K562 (cell line): ENCODE measurements around the gene RAB40AL. TPM values are rescaled to one million over a fixed set of nuclear protein-coding genes. Genes with fewer than 3 reads are reported as not detected.

Source experiments
- ATAC-seq: fragments of 200-7000 bp; cut with Tn5 transposase; 3 replicates; pipeline ENCODE4 v1.9.1; 2020; ENCODE audit warnings: moderate library complexity
- BruUV-seq: library from RNA; stranded (reverse); fragments of 400-500 nt; replicated peaks from 2 replicates; lab custom pipeline; 2021; lab: Mats Ljungman, UMichigan
- CTCF ChIA-PET: fragments of 300-600 bp; formaldehyde crosslinking; extraction: SDS; loops from one replicate; lab custom pipeline; 2021; ENCODE audit warnings: low intra/inter-chr PET ratio; lab: Yijun Ruan, JAX
- POLR2A ChIA-PET: fragments of 300-600, 350-650 bp; sonication (Branson Sonifier 250); formaldehyde crosslinking; extraction: SDS; loops from one replicate; lab custom pipeline; 2021; ENCODE audit warnings: antibody characterized with exemption, inconsistent platforms; lab: Yijun Ruan, JAX
- DNase-seq, 4 experiments: peaks; one replicate each; pipeline versions ENCODE4 v3.0.0 to v3.0.0-alpha.2; 2011 to 2018; ENCODE audit warnings: low spot score in 3 of 4, mixed read lengths in 3 of 4; ENCODE audit errors: extremely low read depth in 1 of 4
- FAIRE-seq: peaks from 2 replicates; lab custom pipeline; 2011; peaks lifted over from hg19 to GRCh38; lab: Jason Lieb, UNC
- H2AFZ ChIP-seq: 2 replicates; pipeline ENCODE4 v1.6.0; 2011; ENCODE audit warnings: low read depth, low read length, control low read depth, inconsistent platforms
- H3K27ac ChIP-seq: fragments of 200-600 bp; 3 replicates; pipeline ENCODE4 v1.8.0; 2011; ENCODE audit warnings: low read depth, mild to moderate bottlenecking, control low read depth, inconsistent platforms, low read length, moderate library complexity, mixed read lengths; ENCODE audit errors: extremely low read depth
- H3K27me3 ChIP-seq, 2 experiments: fragments of 300-600 bp in 1 of 2; 2 replicates in 1 of 2; 3 replicates in 1 of 2; pipeline versions ENCODE4 v1.6.0 to v1.8.0; 2011; ENCODE audit warnings: inconsistent platforms in 2 of 2, low read length in 2 of 2, mild to moderate bottlenecking in 1 of 2, mixed read lengths in 1 of 2, moderate library complexity in 1 of 2; ENCODE audit not compliant: control insufficient read depth in 2 of 2, insufficient read depth in 2 of 2
- H3K36me3 ChIP-seq: fragments of 300-600 bp; 3 replicates; pipeline ENCODE4 v1.8.0; 2011; ENCODE audit warnings: mild to moderate bottlenecking, low read length, inconsistent platforms; ENCODE audit not compliant: control insufficient read depth, insufficient read depth
- H3K4me1 ChIP-seq, 2 experiments: fragments of 200-600 bp in 1 of 2; replicated peaks in 1 of 2; 2 replicates in 1 of 2; 3 replicates in 1 of 2; pipeline versions ENCODE4 v1.5.1 to v1.8.0; 2011; ENCODE audit warnings: inconsistent platforms in 2 of 2, low read length in 2 of 2, mild to moderate bottlenecking in 1 of 2, mixed read lengths in 1 of 2, moderate library complexity in 1 of 2; ENCODE audit not compliant: control insufficient read depth in 2 of 2, insufficient read depth in 2 of 2
- H3K4me2 ChIP-seq: 2 replicates; pipeline ENCODE4 v1.6.1; 2011; ENCODE audit warnings: low read length, control low read depth, inconsistent platforms, mixed read lengths; ENCODE audit not compliant: insufficient read depth
- H3K4me3 ChIP-seq: fragments of 200-600 bp; sonication (generic), shearing (Covaris generic); 2 replicates; pipeline ENCODE4 v1.5.1; 2016; ENCODE audit warnings: control low read depth, inconsistent platforms
- H3K79me2 ChIP-seq: fragments of 200-600 bp; 3 replicates; pipeline ENCODE4 v1.8.0; 2011; ENCODE audit warnings: low read length, inconsistent platforms; ENCODE audit not compliant: control insufficient read depth, insufficient read depth
- H3K9ac ChIP-seq, 2 experiments: 2 replicates each; pipeline versions ENCODE4 v1.6.0 to v1.6.1; 2011; ENCODE audit warnings: low read depth in 2 of 2, low read length in 2 of 2, control low read depth in 1 of 2, inconsistent platforms in 1 of 2, mild to moderate bottlenecking in 1 of 2, mixed read lengths in 1 of 2; ENCODE audit not compliant: insufficient read depth in 1 of 2
- H3K9me1 ChIP-seq: one replicate; pipeline ENCODE4 v1.6.0; 2011; ENCODE audit warnings: inconsistent platforms, mild to moderate bottlenecking, low read length, moderate library complexity; ENCODE audit not compliant: control insufficient read depth, insufficient read depth
- H3K9me3 ChIP-seq: replicated peaks from 2 replicates; pipeline ENCODE4 v1.5.1; 2011; ENCODE audit warnings: low read depth, low read length, inconsistent platforms; ENCODE audit not compliant: control insufficient read depth, insufficient read depth
- H4K20me1 ChIP-seq: replicated peaks from 2 replicates; pipeline ENCODE4 v1.6.1; 2011; ENCODE audit warnings: low read length, inconsistent platforms, mixed read lengths; ENCODE audit not compliant: control insufficient read depth, insufficient read depth
- ARNT ChIP-seq, 2 experiments: fragments of 450-650 bp; IDR thresholded peaks; 2 replicates each; pipeline ENCODE4 v1.6.1; 2016; ENCODE audit warnings: mild to moderate bottlenecking in 1 of 2
- ATF7 ChIP-seq: fragments of 450-650 bp; IDR thresholded peaks from 2 replicates; pipeline ENCODE4 v1.7.1; 2014; ENCODE audit warnings: mild to moderate bottlenecking, moderate library complexity
- BRD9 ChIP-seq: fragments of 450-650 bp; IDR thresholded peaks from 2 replicates; pipeline ENCODE4 v1.6.1; 2018; ENCODE audit warnings: low read depth; ENCODE audit not compliant: partially characterized antibody
- ETV5 ChIP-seq: sonication (generic); formaldehyde crosslinking; IDR thresholded peaks from 2 replicates; pipeline ENCODE4 v1.4.0; 2020; ENCODE audit warnings: low read depth, mild to moderate bottlenecking, missing genetic modification reagents
- KAT8 ChIP-seq: fragments of 450-650 bp; IDR thresholded peaks from 2 replicates; pipeline ENCODE4 v1.6.1; 2016; ENCODE audit warnings: low read depth, mild to moderate bottlenecking
- MTA3 ChIP-seq: fragments of 450-650 bp; formaldehyde crosslinking; IDR thresholded peaks from 2 replicates; pipeline ENCODE4 v1.6.1; 2017; ENCODE audit warnings: mild to moderate bottlenecking, borderline replicate concordance
- NR1H2 ChIP-seq: sonication (generic); formaldehyde crosslinking; IDR thresholded peaks from 2 replicates; pipeline ENCODE4 v1.4.0; 2020; ENCODE audit warnings: mild to moderate bottlenecking, missing genetic modification reagents
- NR4A1 ChIP-seq, 2 experiments: fragments of 250-450 bp in 1 of 2; fragments of 450-650 bp in 1 of 2; sonication (Bioruptor Pico) in 1 of 2; IDR thresholded peaks; 2 replicates each; pipeline versions ENCODE4 v1.4.0 to v1.6.1; 2016 to 2020; ENCODE audit warnings: mild to moderate bottlenecking in 2 of 2, missing compliant biosample characterization in 1 of 2, missing genetic modification characterization in 1 of 2, moderate library complexity in 1 of 2
- PHB2 ChIP-seq: fragments of 450-650 bp; IDR thresholded peaks from 2 replicates; pipeline ENCODE4 v1.6.1; 2017; ENCODE audit warnings: low read depth
- RAD51 ChIP-seq: fragments of 450-650 bp; IDR thresholded peaks from 2 replicates; pipeline ENCODE4 v1.7.1; 2016; ENCODE audit warnings: low read depth, mild to moderate bottlenecking, borderline replicate concordance
- RBM15 ChIP-seq: fragments of 200-400 bp; formaldehyde crosslinking; IDR thresholded peaks from 2 replicates; pipeline ENCODE4 v1.6.1; 2018; ENCODE audit warnings: mild to moderate bottlenecking, low read length, moderate library complexity; ENCODE audit not compliant: insufficient read depth
- SAFB2 ChIP-seq: fragments of 200-400 bp; formaldehyde crosslinking; IDR thresholded peaks from 2 replicates; pipeline ENCODE4 v1.6.1; 2018; ENCODE audit warnings: borderline replicate concordance, low read length, low read depth, moderate library complexity; ENCODE audit not compliant: severe bottlenecking
- USF1 ChIP-seq: sonication (generic); formaldehyde crosslinking; IDR thresholded peaks from 2 replicates; pipeline ENCODE4 v1.9.0; 2022; ENCODE audit warnings: mild to moderate bottlenecking, missing genetic modification reagents
- ZFP1 ChIP-seq: fragments of 450-650 bp; formaldehyde crosslinking; IDR thresholded peaks from 2 replicates; pipeline ENCODE4 v1.4.0; 2020; ENCODE audit warnings: mild to moderate bottlenecking, mixed read lengths
- ZFP30 ChIP-seq: fragments of 250-450 bp; sonication (Bioruptor Pico); IDR thresholded peaks from 2 replicates; pipeline ENCODE4 v1.8.0; 2022; ENCODE audit warnings: moderate library complexity, mild to moderate bottlenecking, inconsistent platforms, borderline replicate concordance
- ZNF232 ChIP-seq: sonication (generic); formaldehyde crosslinking; IDR thresholded peaks from 2 replicates; pipeline ENCODE4 v1.8.0; 2022; ENCODE audit warnings: mild to moderate bottlenecking, missing genetic modification reagents
- ZNF354B ChIP-seq: fragments of 250-450 bp; sonication (Bioruptor Pico); IDR thresholded peaks from 2 replicates; pipeline ENCODE4 v1.4.0; 2020
- ZNF507 ChIP-seq: conservative IDR thresholded peaks from 2 replicates; pipeline ENCODE4 v1.6.1; 2017; ENCODE audit warnings: missing genetic modification characterization, missing compliant biosample characterization
- WGBS: fragments of 100-300 bp; shearing (Covaris generic); methylation state at CpG from one replicate; pipeline ENCODE4 v1.1.6; 2016; ENCODE audit warnings: low coverage, mixed read lengths; ENCODE audit not compliant: insufficient coverage; ENCODE audit errors: missing lambda C conversion rate; 5-methylcytosine and 5-hydroxymethylcytosine counted together
- in situ Hi-C: fragments of 300-500 bp; cut with MboI; formaldehyde crosslinking; loops from 4 replicates; pipeline ENCODE4 v1.15.0; 2018; ENCODE audit warnings: inconsistent platforms, mixed read lengths
- intact Hi-C: fragments of 100-400 bp; cut with micrococcal nuclease; formaldehyde crosslinking; loops from 2 replicates; pipeline ENCODE4 v1.14.2; 2022
- polyA plus RNA-seq, 8 experiments: library from polyadenylated mRNA; depleted of rRNA in 4 of 8; stranded (reverse) in 5 of 8; unstranded in 3 of 8; fragments of >200 nt; fragmentation: Nextera tagmentation in 2 of 8; fragmentation: Illumina TruSeq in 1 of 8; extraction: Ambion mirVana in 2 of 8; extraction: Trizol in 1 of 8; gene quantifications; 2 replicates each; pipeline versions ENCODE4 v1.2.1 to v1.2.3, GENCODE V29; 2011 to 2014; ENCODE audit warnings: inconsistent platforms in 1 of 8, missing spikeins in 1 of 8
- total RNA-seq, 7 experiments: library from RNA; depleted of rRNA in 6 of 7; stranded (reverse); fragments of >200 nt in 6 of 7; fragmentation: Illumina TruSeq in 2 of 7; extraction: Trizol in 2 of 7; gene quantifications; 2 replicates each; pipeline versions ENCODE4 v1.2.1 to v1.2.3, GENCODE V29; 2011 to 2021; ENCODE audit warnings: low replicate concordance in 1 of 7
- TF ChIP-seq, protein P1 (sequence below): fragments of 450-650 bp; IDR thresholded peaks from 2 replicates; pipeline ENCODE4 v1.6.1; 2016; ENCODE audit warnings: low read depth, mild to moderate bottlenecking, moderate library complexity
- TF ChIP-seq, protein P2 (sequence below), 2 experiments: fragments of 450-650 bp; conservative IDR thresholded peaks; 2 replicates each; pipeline ENCODE4 v1.6.1; 2017; ENCODE audit warnings: mild to moderate bottlenecking in 2 of 2, moderate library complexity in 2 of 2

The RAB40AL gene
- total and polyA plus RNA-seq, 9 of the 15 experiments (the other 6 are each of a cell fraction or from before 2014, with no cell fraction given) = 0.13 to 0.44 (median 0.42) TPM; not detected in 4

- POLR2A ChIA-PET = no interaction called here
- Histone ChIP-seq H3K9me1 (no peaks in the 10 kb centered on the region), H3K36me3 (no peaks in the 10 kb centered on the region), H4K20me1 (no peaks in the 10 kb centered on the region), H3K4me2 (no peak overlapping the region), H3K4me3 (no peak overlapping the region), H3K4me1 (no peaks in the 10 kb centered on the region), H3K27ac (no peak overlapping the region), H2AFZ (no peak overlapping the region), H3K9ac (no peak overlapping the region), H3K27me3 (no peaks in the 10 kb centered on the region), H3K9me3 (no peaks in the 10 kb centered on the region), H3K79me2 (no peaks in the 10 kb centered on the region)
- CTCF ChIA-PET = interaction anchor here (1.5 kb wide), 1 partner anchor 218 kb away, joined by 4 read pairs; no protein-coding TSS in a partner anchor
- intact Hi-C loops (loop anchor here (2.0 kb wide), 1 partner anchor 218 kb away; no protein-coding TSS in a partner anchor), in situ Hi-C loops (loop anchor here (5.0 kb wide), 1 partner anchor 214 kb away; no protein-coding TSS in a partner anchor)
- no TSS peak for BruUV-seq
- DNase-seq (peak in 1 of 4 experiments; percentile 14), ATAC-seq (peak; percentile 69), FAIRE-seq (no peak)
- 0% methylated on average over 5 of the region's 5 CpGs for WGBS
- TF ChIP-seq ZNF507 (tag) = no peak
- TF ChIP-seq PHB2 = no peak
- no peak for TF ChIP-seq ZFP30 (CRISPR knock-in tag)
- no peak for TF ChIP-seq KAT8
- no peak for TF ChIP-seq ARNT (IDR thresholded peaks at IDR 0.05)
- TF ChIP-seq MTA3 = no peak
- no peak for TF ChIP-seq BRD9
- TF ChIP-seq ATF7 = no peak
- TF ChIP-seq, protein P1, sequence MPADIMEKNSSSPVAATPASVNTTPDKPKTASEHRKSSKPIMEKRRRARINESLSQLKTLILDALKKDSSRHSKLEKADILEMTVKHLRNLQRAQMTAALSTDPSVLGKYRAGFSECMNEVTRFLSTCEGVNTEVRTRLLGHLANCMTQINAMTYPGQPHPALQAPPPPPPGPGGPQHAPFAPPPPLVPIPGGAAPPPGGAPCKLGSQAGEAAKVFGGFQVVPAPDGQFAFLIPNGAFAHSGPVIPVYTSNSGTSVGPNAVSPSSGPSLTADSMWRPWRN = no peak
- TF ChIP-seq ZNF354B (CRISPR knock-in tag) = no peak
- TF ChIP-seq ZNF232 (CRISPR knock-in tag) = no peak
- TF ChIP-seq USF1 = peak; percentile 36; the same call in 1 of the 2 replicates
- no peak for TF ChIP-seq SAFB2
- TF ChIP-seq ZFP1 (CRISPR knock-in tag) = no peak
- no peak for TF ChIP-seq NR4A1 (CRISPR knock-in tag; IDR thresholded peaks at IDR 0.05)
- no peak for TF ChIP-seq NR4A1 (tag; IDR thresholded peaks at IDR 0.05)
- TF ChIP-seq, protein P2, sequence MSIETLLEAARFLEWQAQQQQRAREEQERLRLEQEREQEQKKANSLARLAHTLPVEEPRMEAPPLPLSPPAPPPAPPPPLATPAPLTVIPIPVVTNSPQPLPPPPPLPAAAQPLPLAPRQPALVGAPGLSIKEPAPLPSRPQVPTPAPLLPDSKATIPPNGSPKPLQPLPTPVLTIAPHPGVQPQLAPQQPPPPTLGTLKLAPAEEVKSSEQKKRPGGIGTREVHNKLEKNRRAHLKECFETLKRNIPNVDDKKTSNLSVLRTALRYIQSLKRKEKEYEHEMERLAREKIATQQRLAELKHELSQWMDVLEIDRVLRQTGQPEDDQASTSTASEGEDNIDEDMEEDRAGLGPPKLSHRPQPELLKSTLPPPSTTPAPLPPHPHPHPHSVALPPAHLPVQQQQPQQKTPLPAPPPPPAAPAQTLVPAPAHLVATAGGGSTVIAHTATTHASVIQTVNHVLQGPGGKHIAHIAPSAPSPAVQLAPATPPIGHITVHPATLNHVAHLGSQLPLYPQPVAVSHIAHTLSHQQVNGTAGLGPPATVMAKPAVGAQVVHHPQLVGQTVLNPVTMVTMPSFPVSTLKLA (conservative IDR thresholded peaks at IDR 0.05) = no peak
- TF ChIP-seq ETV5 (CRISPR knock-in tag) = no peak
- TF ChIP-seq NR1H2 = no peak
- peak; percentile 65 for TF ChIP-seq RAD51
- no peak for TF ChIP-seq RBM15
Observed at GRCh38 chrX:102958794-102959193, 21.7 kb downstream of the RAB40AL start.
